ENCODE results near the gene RALGPS2. TPM values are rescaled to one million over a fixed set of nuclear protein-coding genes. Genes with fewer than 3 reads are reported as not detected.
A peak's percentile ranks its signal among the peaks of the same experiment; 100 is the strongest.

The RALGPS2 gene
- total and polyA plus RNA-seq, 2 donors (not counting 1 experiment from before 2014, with no cell fraction given): 59.6 to 251 TPM

- CTCF ChIA-PET: no interaction called here
- no peak overlapping the region for H3K4me2 ChIP-seq (replicated peaks; ENCODE audit: low read depth, low read length, poor library complexity, severe bottlenecking)
- intact Hi-C loops (cut with micrococcal nuclease): no loop called here
- H3K36me3 ChIP-seq (replicated peaks in 1 of 2; ENCODE audit: control extremely low read depth in 1 of 2, control insufficient read depth in 1 of 2, extremely low read depth in 1 of 2, insufficient read depth in 2 of 2, low read length in 1 of 2): peaks cover 25 to 79% of the 10 kb centered on the region in 2 experiments
- H3K4me3 ChIP-seq (ENCODE audit: control extremely low read depth in 1 of 5, extremely low read depth in 1 of 5, insufficient read depth in 1 of 5, low read depth in 2 of 5, low read length in 4 of 5): no peak overlapping the region
- Mint-ChIP-seq H3K27ac (peak overlapping the region; percentile 60), H3K9me3 (ENCODE audit: insufficient read depth) (no peaks in the 10 kb centered on the region), H3K4me3 (no peak overlapping the region), H3K4me1 (peaks cover 63% of the 10 kb centered on the region), H3K27me3 (no peaks in the 10 kb centered on the region)
- peaks cover 19% of the 10 kb centered on the region for H4K20me1 ChIP-seq (ENCODE audit: control insufficient read depth, insufficient read depth, low read length, poor library complexity, severe bottlenecking)
- WGBS (ENCODE audit: insufficient coverage): no CpG with 5 or more reads among the region's 2 CpGs
- POLR2A ChIA-PET: no interaction called here
- H3K9me3 ChIP-seq (ENCODE audit: control extremely low read depth in 1 of 3, control insufficient read depth in 2 of 3, insufficient read depth in 1 of 3, low read length in 2 of 3): peaks cover 0 to 2% (median 0%) of the 10 kb centered on the region in 3 donors
- no peak overlapping the region for H2AFZ ChIP-seq (ENCODE audit: insufficient read depth, low read depth, low read length, poor library complexity, severe bottlenecking)
- DNase-seq (no peak), ATAC-seq (ENCODE audit: low read depth) (no peak)
- no peaks in the 10 kb centered on the region for H3K27me3 ChIP-seq (replicated peaks in 1 of 4; ENCODE audit: control extremely low read depth in 1 of 4, control insufficient read depth in 3 of 4, insufficient read depth in 4 of 4, low read length in 3 of 4)
- no peak for TF ChIP-seq EZH2 (IDR thresholded peaks at IDR 0.05; ENCODE audit: borderline replicate concordance, insufficient read depth, low read depth, low read length, poor library complexity, severe bottlenecking)
- TF ChIP-seq, protein P1, sequence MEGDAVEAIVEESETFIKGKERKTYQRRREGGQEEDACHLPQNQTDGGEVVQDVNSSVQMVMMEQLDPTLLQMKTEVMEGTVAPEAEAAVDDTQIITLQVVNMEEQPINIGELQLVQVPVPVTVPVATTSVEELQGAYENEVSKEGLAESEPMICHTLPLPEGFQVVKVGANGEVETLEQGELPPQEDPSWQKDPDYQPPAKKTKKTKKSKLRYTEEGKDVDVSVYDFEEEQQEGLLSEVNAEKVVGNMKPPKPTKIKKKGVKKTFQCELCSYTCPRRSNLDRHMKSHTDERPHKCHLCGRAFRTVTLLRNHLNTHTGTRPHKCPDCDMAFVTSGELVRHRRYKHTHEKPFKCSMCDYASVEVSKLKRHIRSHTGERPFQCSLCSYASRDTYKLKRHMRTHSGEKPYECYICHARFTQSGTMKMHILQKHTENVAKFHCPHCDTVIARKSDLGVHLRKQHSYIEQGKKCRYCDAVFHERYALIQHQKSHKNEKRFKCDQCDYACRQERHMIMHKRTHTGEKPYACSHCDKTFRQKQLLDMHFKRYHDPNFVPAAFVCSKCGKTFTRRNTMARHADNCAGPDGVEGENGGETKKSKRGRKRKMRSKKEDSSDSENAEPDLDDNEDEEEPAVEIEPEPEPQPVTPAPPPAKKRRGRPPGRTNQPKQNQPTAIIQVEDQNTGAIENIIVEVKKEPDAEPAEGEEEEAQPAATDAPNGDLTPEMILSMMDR (IDR thresholded peaks at IDR 0.05): no peak
- peaks cover 6 to 24% of the 10 kb centered on the region in 2 donors for H3K4me1 ChIP-seq (ENCODE audit: control insufficient read depth in 2 of 2, insufficient read depth in 2 of 2, low read length in 2 of 2)
- peak overlapping the region in 1 of 2 donors; percentile 19 for H3K27ac ChIP-seq (ENCODE audit: low read length in 2 of 2)
- H3K79me2 ChIP-seq (ENCODE audit: control insufficient read depth, insufficient read depth, low read length): no peaks in the 10 kb centered on the region
- no peak overlapping the region for H3K9ac ChIP-seq (ENCODE audit: low read length)
Observed at GRCh38 chr1:178918955-178919354, 193.9 kb downstream of the RALGPS2 start.

GRCh38 chr1:178919581-178919980 is 194.5 kb downstream of the RALGPS2 start:
- Mint-ChIP-seq H3K4me1 (peaks cover 60% of the 10 kb centered on the region), H3K27me3 (no peaks in the 10 kb centered on the region), H3K4me3 (no peak overlapping the region), H3K27ac (peak overlapping the region; percentile 60), H3K9me3 (ENCODE audit: insufficient read depth) (peaks cover 2% of the 10 kb centered on the region)
- Histone ChIP-seq H3K27ac (ENCODE audit: low read length in 2 of 2) (peak overlapping the region in 1 of 2 donors; percentile 37), H3K4me1 (ENCODE audit: control insufficient read depth in 2 of 2, insufficient read depth in 2 of 2, low read length in 2 of 2) (peaks cover 2 to 24% of the 10 kb centered on the region in 2 donors), H3K79me2 (ENCODE audit: control insufficient read depth, insufficient read depth, low read length) (no peaks in the 10 kb centered on the region), H3K9me3 (ENCODE audit: control extremely low read depth in 1 of 3, control insufficient read depth in 2 of 3, insufficient read depth in 1 of 3, low read length in 2 of 3) (peaks cover 0 to 6% (median 4%) of the 10 kb centered on the region in 3 donors), H3K4me2 (replicated peaks; ENCODE audit: low read depth, low read length, poor library complexity, severe bottlenecking) (no peak overlapping the region), H4K20me1 (ENCODE audit: control insufficient read depth, insufficient read depth, low read length, poor library complexity, severe bottlenecking) (peaks cover 13% of the 10 kb centered on the region), H3K27me3 (replicated peaks in 1 of 4; ENCODE audit: control extremely low read depth in 1 of 4, control insufficient read depth in 3 of 4, insufficient read depth in 4 of 4, low read length in 3 of 4) (no peaks in the 10 kb centered on the region), H3K36me3 (replicated peaks in 1 of 2; ENCODE audit: control extremely low read depth in 1 of 2, control insufficient read depth in 1 of 2, extremely low read depth in 1 of 2, insufficient read depth in 2 of 2, low read length in 1 of 2) (peaks cover 25 to 72% of the 10 kb centered on the region in 2 experiments), H3K9ac (ENCODE audit: low read length) (no peak overlapping the region), H2AFZ (ENCODE audit: insufficient read depth, low read depth, low read length, poor library complexity, severe bottlenecking) (no peak overlapping the region), H3K4me3 (ENCODE audit: control extremely low read depth in 1 of 5, extremely low read depth in 1 of 5, insufficient read depth in 1 of 5, low read depth in 2 of 5, low read length in 4 of 5) (no peak overlapping the region)
- ATAC-seq (ENCODE audit: low read depth) (no peak), DNase-seq (no peak)
- no peak for TF ChIP-seq EZH2 (IDR thresholded peaks at IDR 0.05; ENCODE audit: borderline replicate concordance, insufficient read depth, low read depth, low read length, poor library complexity, severe bottlenecking)
- TF ChIP-seq, protein P1 (IDR thresholded peaks at IDR 0.05): no peak
- no CpG with 5 or more reads among the region's 2 CpGs for WGBS (ENCODE audit: insufficient coverage)
- CTCF ChIA-PET: no interaction called here
- intact Hi-C loops (cut with micrococcal nuclease): no loop called here
- POLR2A ChIA-PET: no interaction called here

Measured in B cell (primary cell).